ENCODE data around the gene CDC42SE1. TPM values are rescaled to one million over a fixed set of nuclear protein-coding genes. Genes with fewer than 3 reads are reported as not detected.

The CDC42SE1 gene
- total RNA-seq, 4 donors from 2014 or later: 41.1 to 58.2 (median 49.6) TPM

GRCh38 chr1:151008244-151009205 is 50.9 kb downstream of the CDC42SE1 start, which contains the start of gene PRUNE1:
Gene PRUNE1, plus strand, starts transcription at chr1:151008449. Its CDS starts 184 bp downstream, at chr1:151008633.
- DNase-seq (ENCODE audit: extremely low spot score): peak; percentile 98
- TF ChIP-seq POLR2AphosphoS5 (IDR thresholded peaks at IDR 0.05) (peak; percentile 79 to 89), CTCF (IDR thresholded peaks at IDR 0.05) (peak in 1 of 3 experiments; percentile 10), EP300 (IDR thresholded peaks at IDR 0.05) (no peak), POLR2A (IDR thresholded peaks at IDR 0.05; ENCODE audit: low read depth) (no peak)
- H3K27me3 ChIP-seq: no peaks in the 10 kb centered on the region
- peak within 1 kb of the TSS; percentile 66 to 80 (median 70) for H3K4me3 ChIP-seq
- H3K36me3 ChIP-seq: peaks cover 0 to 4% (median 0%) of the 10 kb centered on the region in 4 donors
- under 1% methylated on average over 27 of the region's 69 CpGs for WGBS
- intact Hi-C loops (cut with DNase I): loop anchor here (10.0 kb wide), 1 partner anchor 314 kb away; the partner anchor contains the start of gene GOLPH3L
- peak within 1 kb of the TSS; percentile 81 to 91 (median 87) for H3K27ac ChIP-seq (replicated peaks in 1 of 4)
- peaks cover 52 to 77% (median 75%) of the 10 kb centered on the region in 4 donors for H3K4me1 ChIP-seq
- no peaks in the 10 kb centered on the region for H3K9me3 ChIP-seq

- H3K36me3 ChIP-seq: peaks cover 0 to 3% (median under 1%) of the 10 kb centered on the region in 4 donors
- peak overlapping the region; percentile 81 to 91 (median 87) for H3K27ac ChIP-seq (replicated peaks in 1 of 4)
- TF ChIP-seq EP300 (IDR thresholded peaks at IDR 0.05) (no peak), CTCF (IDR thresholded peaks at IDR 0.05) (no peak), POLR2AphosphoS5 (IDR thresholded peaks at IDR 0.05) (no peak), POLR2A (IDR thresholded peaks at IDR 0.05; ENCODE audit: low read depth) (no peak)
- 7% methylated on average over 4 of the region's 4 CpGs for WGBS
- intact Hi-C loops (cut with DNase I): loop anchor here (10.0 kb wide), 1 partner anchor 313 kb away; the partner anchor contains the start of gene GOLPH3L
- peak overlapping the region; percentile 66 to 80 (median 70) for H3K4me3 ChIP-seq
- no peak for DNase-seq (ENCODE audit: extremely low spot score)
- H3K9me3 ChIP-seq: no peaks in the 10 kb centered on the region
- H3K4me1 ChIP-seq: peaks cover 54 to 84% (median 81%) of the 10 kb centered on the region in 4 donors
- no peaks in the 10 kb centered on the region for H3K27me3 ChIP-seq
Observed at GRCh38 chr1:151007853-151008243, 51.6 kb downstream of the CDC42SE1 start.

- DNase-seq (ENCODE audit: extremely low spot score): no peak
- Histone ChIP-seq H3K27me3 (no peaks in the 10 kb centered on the region), H3K4me3 (peak within 1 kb of the TSS; percentile 62 to 80 (median 70)), H3K27ac (replicated peaks in 1 of 4) (peak within 1 kb of the TSS; percentile 81 to 91 (median 87)), H3K36me3 (peaks cover 0 to 14% (median 11%) of the 10 kb centered on the region in 4 donors), H3K9me3 (no peaks in the 10 kb centered on the region), H3K4me1 (peaks cover 64 to 93% (median 83%) of the 10 kb centered on the region in 4 donors)
- TF ChIP-seq EP300 (IDR thresholded peaks at IDR 0.05) (no peak), POLR2A (IDR thresholded peaks at IDR 0.05; ENCODE audit: low read depth) (no peak), POLR2AphosphoS5 (IDR thresholded peaks at IDR 0.05) (peak; percentile 83 to 93), CTCF (IDR thresholded peaks at IDR 0.05) (peak in 2 of 3 experiments; percentile 50 to 68)
- intact Hi-C loops (cut with DNase I): loop anchor here (10.0 kb wide), 1 partner anchor 312 kb away; the partner anchor contains the start of gene GOLPH3L
- WGBS: under 1% methylated on average over 18 of the region's 18 CpGs
Observed at GRCh38 chr1:151006327-151007052, 52.9 kb downstream of the CDC42SE1 start, which contains the start of gene MINDY1. Gene MINDY1, minus strand, starts transcription at chr1:151006902. Its CDS starts 4,285 bp downstream, at chr1:151002617.

GRCh38 chr1:151005729-151006319 is 53.6 kb downstream of the CDC42SE1 start:
- WGBS: 5% methylated on average over 4 of the region's 4 CpGs
- Histone ChIP-seq H3K9me3 (no peaks in the 10 kb centered on the region), H3K36me3 (peaks cover 0 to 20% (median 16%) of the 10 kb centered on the region in 4 donors), H3K27ac (replicated peaks in 1 of 4) (peak overlapping the region; percentile 81 to 91 (median 87)), H3K4me1 (peaks cover 64 to 88% (median 80%) of the 10 kb centered on the region in 4 donors), H3K4me3 (peak overlapping the region; percentile 62 to 75 (median 64)), H3K27me3 (no peaks in the 10 kb centered on the region)
- DNase-seq (ENCODE audit: extremely low spot score): no peak
- TF ChIP-seq POLR2A (IDR thresholded peaks at IDR 0.05; ENCODE audit: low read depth) (no peak), POLR2AphosphoS5 (IDR thresholded peaks at IDR 0.05) (no peak), EP300 (IDR thresholded peaks at IDR 0.05) (no peak), CTCF (IDR thresholded peaks at IDR 0.05) (no peak)
- intact Hi-C loops (cut with DNase I): loop anchor here (10.0 kb wide), 1 partner anchor 311 kb away; the partner anchor contains the start of gene GOLPH3L

Measured in esophagus muscularis mucosa (tissue), 4 donors.